ENCODE results near the gene TUBB4A.
"Not testable (repeated sequence)": the region's sequence is repeated elsewhere in the genome, so short reads cannot be mapped to it uniquely, and the experiment has no call there.

DNA sequence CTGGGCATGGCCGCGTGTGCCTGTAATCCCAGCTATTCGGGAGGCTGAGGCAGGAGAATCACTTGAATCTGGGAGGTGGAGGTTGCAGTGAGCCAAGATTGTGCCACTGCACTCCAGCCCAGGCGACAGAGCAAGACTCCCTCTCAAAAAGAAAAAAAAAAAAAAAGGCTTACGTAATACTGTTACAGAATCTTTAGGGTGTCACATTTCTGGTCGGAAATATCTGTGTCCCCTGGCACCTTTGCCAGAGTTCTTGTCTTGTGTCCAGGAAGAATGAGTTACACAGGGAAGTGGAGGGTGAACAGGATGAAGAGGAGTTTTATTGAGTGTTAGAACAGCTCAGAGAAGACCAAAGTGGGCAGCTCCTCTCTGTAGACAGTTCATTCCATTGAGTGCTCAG lies 48.6 kb upstream of the TUBB4A start:
- TF ChIP-seq, protein P1, sequence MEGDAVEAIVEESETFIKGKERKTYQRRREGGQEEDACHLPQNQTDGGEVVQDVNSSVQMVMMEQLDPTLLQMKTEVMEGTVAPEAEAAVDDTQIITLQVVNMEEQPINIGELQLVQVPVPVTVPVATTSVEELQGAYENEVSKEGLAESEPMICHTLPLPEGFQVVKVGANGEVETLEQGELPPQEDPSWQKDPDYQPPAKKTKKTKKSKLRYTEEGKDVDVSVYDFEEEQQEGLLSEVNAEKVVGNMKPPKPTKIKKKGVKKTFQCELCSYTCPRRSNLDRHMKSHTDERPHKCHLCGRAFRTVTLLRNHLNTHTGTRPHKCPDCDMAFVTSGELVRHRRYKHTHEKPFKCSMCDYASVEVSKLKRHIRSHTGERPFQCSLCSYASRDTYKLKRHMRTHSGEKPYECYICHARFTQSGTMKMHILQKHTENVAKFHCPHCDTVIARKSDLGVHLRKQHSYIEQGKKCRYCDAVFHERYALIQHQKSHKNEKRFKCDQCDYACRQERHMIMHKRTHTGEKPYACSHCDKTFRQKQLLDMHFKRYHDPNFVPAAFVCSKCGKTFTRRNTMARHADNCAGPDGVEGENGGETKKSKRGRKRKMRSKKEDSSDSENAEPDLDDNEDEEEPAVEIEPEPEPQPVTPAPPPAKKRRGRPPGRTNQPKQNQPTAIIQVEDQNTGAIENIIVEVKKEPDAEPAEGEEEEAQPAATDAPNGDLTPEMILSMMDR (conservative IDR thresholded peaks at IDR 0.05; ENCODE audit: low read length): not testable (repeated sequence)
- not testable (repeated sequence) for TF ChIP-seq EZH2phosphoT487 (IDR thresholded peaks at IDR 0.05; ENCODE audit: borderline replicate concordance)
